ENCODE measurements around the gene UBE3C. TPM values are rescaled to one million over a fixed set of nuclear protein-coding genes. Genes with fewer than 3 reads are reported as not detected.

UBE3C gene
- total RNA-seq, 4 donors from 2014 or later, result 55.5 to 76.1 (median 60.4) TPM

- DNase-seq (ENCODE audit: low spot score in 2 of 2), result no peak
- 90 to 93% methylated on average over 5 of the region's 5 CpGs for WGBS, 2 donors
- intact Hi-C loops (cut with DNase I; ENCODE audit: low total_unique reads), result no loop called here
- TF ChIP-seq POLR2A (IDR thresholded peaks at IDR 0.05), result no peak
- TF ChIP-seq, protein P1, sequence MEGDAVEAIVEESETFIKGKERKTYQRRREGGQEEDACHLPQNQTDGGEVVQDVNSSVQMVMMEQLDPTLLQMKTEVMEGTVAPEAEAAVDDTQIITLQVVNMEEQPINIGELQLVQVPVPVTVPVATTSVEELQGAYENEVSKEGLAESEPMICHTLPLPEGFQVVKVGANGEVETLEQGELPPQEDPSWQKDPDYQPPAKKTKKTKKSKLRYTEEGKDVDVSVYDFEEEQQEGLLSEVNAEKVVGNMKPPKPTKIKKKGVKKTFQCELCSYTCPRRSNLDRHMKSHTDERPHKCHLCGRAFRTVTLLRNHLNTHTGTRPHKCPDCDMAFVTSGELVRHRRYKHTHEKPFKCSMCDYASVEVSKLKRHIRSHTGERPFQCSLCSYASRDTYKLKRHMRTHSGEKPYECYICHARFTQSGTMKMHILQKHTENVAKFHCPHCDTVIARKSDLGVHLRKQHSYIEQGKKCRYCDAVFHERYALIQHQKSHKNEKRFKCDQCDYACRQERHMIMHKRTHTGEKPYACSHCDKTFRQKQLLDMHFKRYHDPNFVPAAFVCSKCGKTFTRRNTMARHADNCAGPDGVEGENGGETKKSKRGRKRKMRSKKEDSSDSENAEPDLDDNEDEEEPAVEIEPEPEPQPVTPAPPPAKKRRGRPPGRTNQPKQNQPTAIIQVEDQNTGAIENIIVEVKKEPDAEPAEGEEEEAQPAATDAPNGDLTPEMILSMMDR (IDR thresholded peaks at IDR 0.05), result no peak
- H3K4me3 ChIP-seq (ENCODE audit: low read depth, poor library complexity, severe bottlenecking), result no peak overlapping the region
Observed at GRCh38 chr7:157204134-157204533, 65.4 kb downstream of the UBE3C start.

DNA sequence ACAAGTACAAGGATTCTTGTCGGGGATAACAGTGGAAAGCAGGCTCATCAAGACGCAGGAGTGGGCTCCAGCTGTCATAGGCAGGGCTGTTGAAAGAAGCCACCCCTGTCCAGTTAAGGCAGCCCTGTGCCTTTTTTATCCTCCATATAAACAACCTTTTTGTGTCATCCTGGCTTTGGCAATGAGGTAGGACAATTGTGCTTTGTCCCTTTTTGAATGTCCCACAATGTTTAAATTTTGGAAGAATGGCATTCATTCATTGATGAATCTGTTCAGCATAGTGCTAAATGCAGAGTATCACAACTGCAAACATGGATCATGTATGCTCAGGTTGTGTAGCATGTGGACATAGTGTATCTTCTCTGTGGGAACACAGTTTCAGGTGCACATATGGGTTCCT lies 66.7 kb downstream of the UBE3C start:
- 82 to 84% methylated on average over 2 of the region's 2 CpGs for WGBS, 2 donors
- no peak for DNase-seq (ENCODE audit: low spot score in 2 of 2)
- intact Hi-C loops (cut with DNase I; ENCODE audit: low total_unique reads), result no loop called here
- TF ChIP-seq, protein P1 (IDR thresholded peaks at IDR 0.05), result no peak
- no peak for TF ChIP-seq POLR2A (IDR thresholded peaks at IDR 0.05)
- H3K4me3 ChIP-seq (ENCODE audit: low read depth, poor library complexity, severe bottlenecking), result no peak overlapping the region

GRCh38 chr7:157208571-157209413 lies 70.1 kb downstream of the UBE3C start:
- WGBS, 2 donors, result 89 to 91% methylated on average over 10 of the region's 10 CpGs
- H3K4me3 ChIP-seq (ENCODE audit: low read depth, poor library complexity, severe bottlenecking), result no peak overlapping the region
- intact Hi-C loops (cut with DNase I; ENCODE audit: low total_unique reads), result no loop called here
- DNase-seq (ENCODE audit: low spot score in 2 of 2), result no peak
- TF ChIP-seq, protein P1 (IDR thresholded peaks at IDR 0.05), result no peak
- TF ChIP-seq POLR2A (IDR thresholded peaks at IDR 0.05), result no peak

GRCh38 chr7:157210682-157211081 lies 72.0 kb downstream of the UBE3C start:
- DNase-seq (ENCODE audit: low spot score in 2 of 2), result no peak
- WGBS, 2 donors, result 83 to 84% methylated on average over 5 of the region's 5 CpGs
- no peak overlapping the region for H3K4me3 ChIP-seq (ENCODE audit: low read depth, poor library complexity, severe bottlenecking)
- intact Hi-C loops (cut with DNase I; ENCODE audit: low total_unique reads), result no loop called here
- TF ChIP-seq POLR2A (IDR thresholded peaks at IDR 0.05), result no peak
- TF ChIP-seq, protein P1 (IDR thresholded peaks at IDR 0.05), result no peak

DNA sequence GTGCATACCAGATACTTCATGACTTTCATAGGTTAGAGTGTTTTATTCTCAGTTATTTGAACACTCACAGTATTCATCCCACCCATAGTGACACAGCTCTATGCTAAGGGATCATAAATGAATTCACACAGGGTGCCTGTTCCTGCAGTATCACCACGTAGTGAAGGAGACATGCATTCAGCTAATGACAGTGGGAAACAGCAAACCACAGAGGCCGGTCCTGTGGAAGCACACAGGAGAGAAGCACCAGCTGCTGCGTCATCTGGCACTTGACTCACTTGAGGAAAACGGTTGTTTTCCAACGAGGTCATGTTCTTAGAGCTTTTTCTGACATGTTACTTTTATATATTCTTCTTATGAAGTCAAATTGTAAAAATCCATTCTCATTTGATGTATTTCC lies 73.0 kb downstream of the UBE3C start:
- intact Hi-C loops (cut with DNase I; ENCODE audit: low total_unique reads), result no loop called here
- no peak for DNase-seq (ENCODE audit: low spot score in 2 of 2)
- no peak overlapping the region for H3K4me3 ChIP-seq (ENCODE audit: low read depth, poor library complexity, severe bottlenecking)
- WGBS, 2 donors, result 62 to 63% methylated on average over 5 of the region's 5 CpGs
- no peak for TF ChIP-seq POLR2A (IDR thresholded peaks at IDR 0.05)
- TF ChIP-seq, protein P1 (IDR thresholded peaks at IDR 0.05), result no peak

Data from lower leg skin (tissue), 4 donors.